Glutamatergic neuron (in vitro differentiated cells): ENCODE data around the gene RAP1A. TPM values are rescaled to one million over a fixed set of nuclear protein-coding genes. Genes with fewer than 3 reads are reported as not detected.

Source experiments
- DNase-seq: peaks from one replicate; pipeline ENCODE4 v3.0.0; 2022
- H3K27ac Mint-ChIP-seq: one replicate; pipeline ENCODE4 v1.8.0; 2020; ENCODE audit warnings: mild to moderate bottlenecking, mixed read lengths, inconsistent platforms; ENCODE audit not compliant: unreplicated experiment
- H3K27me3 Mint-ChIP-seq: one replicate; pipeline ENCODE4 v1.8.0; 2020; ENCODE audit warnings: mild to moderate bottlenecking, moderate library complexity, mixed read lengths, inconsistent platforms; ENCODE audit not compliant: unreplicated experiment
- H3K36me3 Mint-ChIP-seq: one replicate; pipeline ENCODE4 v1.8.0; 2020; ENCODE audit warnings: mild to moderate bottlenecking, mixed read lengths, inconsistent platforms; ENCODE audit not compliant: unreplicated experiment
- H3K4me1 Mint-ChIP-seq: one replicate; pipeline ENCODE4 v1.8.0; 2020; ENCODE audit warnings: mild to moderate bottlenecking, low read depth, mixed read lengths, inconsistent platforms; ENCODE audit not compliant: unreplicated experiment
- H3K4me3 Mint-ChIP-seq: one replicate; pipeline ENCODE4 v1.8.0; 2020; ENCODE audit warnings: mild to moderate bottlenecking, mixed read lengths, inconsistent platforms; ENCODE audit not compliant: unreplicated experiment
- H3K9me3 Mint-ChIP-seq: one replicate; pipeline ENCODE4 v1.8.0; 2020; ENCODE audit warnings: mild to moderate bottlenecking, moderate library complexity, mixed read lengths, inconsistent platforms; ENCODE audit not compliant: unreplicated experiment
- total RNA-seq: library from RNA; stranded (reverse); fragmentation: NEBNext Ultra II Directional; extraction: Animal tissue kit (Norgen Biotek cat#: 25700); gene quantifications from one replicate; pipeline ENCODE4 v1.2.1, GENCODE V29; 2021; ENCODE audit not compliant: unreplicated experiment
- TF ChIP-seq, protein P1 (sequence below): fragments of 200-600 bp; sonication (generic); IDR thresholded peaks from one replicate; pipeline ENCODE4 v1.5.0; 2021; ENCODE audit not compliant: partially characterized antibody, unreplicated experiment

Gene RAP1A
- total RNA-seq, 1 donor from 2014 or later: 17.9 TPM

DNA sequence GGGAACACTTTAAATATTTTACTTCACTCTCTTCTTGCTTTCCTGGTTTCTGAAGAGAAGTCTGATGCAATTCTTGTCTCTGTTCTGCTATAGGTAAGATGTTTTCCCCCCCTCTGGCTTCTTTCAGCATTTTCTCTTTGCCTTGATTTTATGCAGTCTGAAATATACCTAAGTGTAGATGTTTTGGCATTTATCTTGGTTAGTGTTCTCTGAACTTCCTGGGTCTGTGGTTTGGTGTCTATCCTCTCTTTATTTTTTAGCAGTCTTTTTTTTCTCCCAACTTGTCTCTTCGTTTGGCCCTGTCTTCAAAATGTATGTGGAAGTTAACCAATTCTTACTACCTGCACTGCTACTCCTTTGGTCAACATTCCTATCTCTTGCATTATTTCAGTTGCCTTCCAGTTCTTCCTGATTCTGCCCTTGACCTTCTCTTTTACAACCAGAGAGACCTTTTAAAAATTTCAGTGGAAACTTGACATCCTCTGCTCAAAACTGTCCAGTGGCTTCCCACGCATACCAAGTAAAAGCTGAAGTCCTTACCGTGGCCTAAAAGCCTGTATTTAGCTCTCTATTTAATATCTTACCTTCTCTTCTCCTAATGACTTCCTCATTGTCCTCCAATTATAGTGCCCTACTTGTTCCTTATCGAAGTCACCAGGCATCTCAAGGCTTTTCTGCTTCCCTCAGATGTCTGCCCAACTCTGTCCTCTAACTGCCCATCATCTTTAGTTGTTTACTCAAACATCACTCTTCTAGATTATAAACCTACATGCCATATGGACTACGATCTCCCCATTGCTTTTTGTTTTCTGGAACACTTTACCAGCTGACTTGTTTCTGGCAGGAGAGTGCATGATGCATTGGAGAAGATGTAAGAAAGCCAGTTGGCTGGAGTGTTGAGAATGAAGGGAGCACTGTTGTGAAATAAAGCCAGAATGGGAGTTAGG lies 40.9 kb downstream of the RAP1A start:
- no peak overlapping the region for H3K4me3 Mint-ChIP-seq
- peaks cover 2% of the 10 kb centered on the region for H3K27me3 Mint-ChIP-seq
- TF ChIP-seq, protein P1, sequence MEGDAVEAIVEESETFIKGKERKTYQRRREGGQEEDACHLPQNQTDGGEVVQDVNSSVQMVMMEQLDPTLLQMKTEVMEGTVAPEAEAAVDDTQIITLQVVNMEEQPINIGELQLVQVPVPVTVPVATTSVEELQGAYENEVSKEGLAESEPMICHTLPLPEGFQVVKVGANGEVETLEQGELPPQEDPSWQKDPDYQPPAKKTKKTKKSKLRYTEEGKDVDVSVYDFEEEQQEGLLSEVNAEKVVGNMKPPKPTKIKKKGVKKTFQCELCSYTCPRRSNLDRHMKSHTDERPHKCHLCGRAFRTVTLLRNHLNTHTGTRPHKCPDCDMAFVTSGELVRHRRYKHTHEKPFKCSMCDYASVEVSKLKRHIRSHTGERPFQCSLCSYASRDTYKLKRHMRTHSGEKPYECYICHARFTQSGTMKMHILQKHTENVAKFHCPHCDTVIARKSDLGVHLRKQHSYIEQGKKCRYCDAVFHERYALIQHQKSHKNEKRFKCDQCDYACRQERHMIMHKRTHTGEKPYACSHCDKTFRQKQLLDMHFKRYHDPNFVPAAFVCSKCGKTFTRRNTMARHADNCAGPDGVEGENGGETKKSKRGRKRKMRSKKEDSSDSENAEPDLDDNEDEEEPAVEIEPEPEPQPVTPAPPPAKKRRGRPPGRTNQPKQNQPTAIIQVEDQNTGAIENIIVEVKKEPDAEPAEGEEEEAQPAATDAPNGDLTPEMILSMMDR: no peak
- H3K36me3 Mint-ChIP-seq: no peaks in the 10 kb centered on the region
- no peak overlapping the region for H3K27ac Mint-ChIP-seq
- peaks cover 1% of the 10 kb centered on the region for H3K9me3 Mint-ChIP-seq
- H3K4me1 Mint-ChIP-seq: peaks cover 7% of the 10 kb centered on the region
- DNase-seq: no peak

DNA sequence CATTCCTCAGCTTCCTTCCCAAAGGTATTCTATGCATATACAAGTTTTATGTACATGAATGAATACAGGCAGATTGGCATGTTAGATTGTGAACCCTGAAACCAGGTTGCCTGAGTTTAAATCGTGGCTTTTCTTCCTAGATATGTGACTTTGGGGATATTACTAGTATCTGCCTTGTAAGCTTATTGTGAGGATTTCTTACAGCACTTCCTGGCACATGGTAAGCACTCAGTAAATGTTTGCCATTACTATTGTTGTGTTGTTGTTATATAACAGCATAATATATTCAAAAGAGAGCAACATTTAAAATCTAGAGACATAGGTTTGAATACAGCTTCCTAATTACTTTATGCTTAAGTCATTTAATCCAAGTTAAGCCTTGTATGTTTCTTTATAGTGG lies 45.1 kb downstream of the RAP1A start:
- no peaks in the 10 kb centered on the region for H3K9me3 Mint-ChIP-seq
- H3K4me1 Mint-ChIP-seq: peaks cover 4% of the 10 kb centered on the region
- no peaks in the 10 kb centered on the region for H3K36me3 Mint-ChIP-seq
- H3K4me3 Mint-ChIP-seq: no peak overlapping the region
- TF ChIP-seq, protein P1: no peak
- H3K27ac Mint-ChIP-seq: no peak overlapping the region
- H3K27me3 Mint-ChIP-seq: peaks cover 5% of the 10 kb centered on the region
- DNase-seq: no peak

DNA sequence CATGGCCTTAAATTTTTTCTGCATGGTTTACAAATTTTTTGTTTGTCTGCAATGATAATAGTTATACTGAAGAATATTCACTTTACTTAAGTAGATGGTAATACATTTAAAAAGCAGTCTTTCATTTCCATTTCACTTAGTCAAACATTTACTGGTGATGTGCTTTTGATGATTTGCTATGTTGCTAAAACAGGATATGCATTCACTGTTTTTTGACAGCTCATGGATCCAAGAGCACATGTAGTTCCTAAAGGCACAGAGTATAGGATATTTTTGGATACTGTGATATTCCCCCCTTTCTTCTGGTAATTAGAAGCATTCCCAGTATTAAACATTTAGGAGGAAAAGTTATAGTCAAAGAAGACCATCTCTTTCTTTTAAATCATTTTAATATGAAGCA lies 45.9 kb downstream of the RAP1A start:
- Mint-ChIP-seq H3K4me3 (no peak overlapping the region), H3K9me3 (no peaks in the 10 kb centered on the region), H3K36me3 (no peaks in the 10 kb centered on the region), H3K27me3 (peaks cover 5% of the 10 kb centered on the region), H3K4me1 (peaks cover 4% of the 10 kb centered on the region), H3K27ac (no peak overlapping the region)
- no peak for DNase-seq
- TF ChIP-seq, protein P1: no peak

DNA sequence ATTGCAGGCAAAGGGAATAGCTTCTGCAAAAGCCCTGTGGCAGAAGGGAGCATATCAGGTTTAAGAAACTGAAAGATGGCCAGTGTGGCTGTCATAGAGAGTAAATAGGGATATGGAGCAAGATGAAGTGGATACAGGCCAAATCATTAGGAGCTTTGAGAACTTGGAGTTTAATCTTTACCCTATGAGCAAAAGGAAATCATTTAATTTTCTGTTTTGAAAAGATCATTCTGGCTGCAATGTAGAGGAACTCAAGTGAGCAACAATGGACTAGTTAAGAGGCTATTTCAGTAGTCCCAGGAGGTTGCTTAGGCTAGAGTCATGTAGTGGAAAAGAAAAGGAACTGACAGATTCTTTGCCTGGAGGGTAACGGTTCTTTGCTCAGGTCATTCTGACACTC lies 47.2 kb downstream of the RAP1A start:
- no peak overlapping the region for H3K27ac Mint-ChIP-seq
- no peaks in the 10 kb centered on the region for H3K36me3 Mint-ChIP-seq
- H3K27me3 Mint-ChIP-seq: peaks cover 5% of the 10 kb centered on the region
- no peak overlapping the region for H3K4me3 Mint-ChIP-seq
- no peaks in the 10 kb centered on the region for H3K9me3 Mint-ChIP-seq
- no peak for DNase-seq
- TF ChIP-seq, protein P1: no peak
- peaks cover 4% of the 10 kb centered on the region for H3K4me1 Mint-ChIP-seq

DNA sequence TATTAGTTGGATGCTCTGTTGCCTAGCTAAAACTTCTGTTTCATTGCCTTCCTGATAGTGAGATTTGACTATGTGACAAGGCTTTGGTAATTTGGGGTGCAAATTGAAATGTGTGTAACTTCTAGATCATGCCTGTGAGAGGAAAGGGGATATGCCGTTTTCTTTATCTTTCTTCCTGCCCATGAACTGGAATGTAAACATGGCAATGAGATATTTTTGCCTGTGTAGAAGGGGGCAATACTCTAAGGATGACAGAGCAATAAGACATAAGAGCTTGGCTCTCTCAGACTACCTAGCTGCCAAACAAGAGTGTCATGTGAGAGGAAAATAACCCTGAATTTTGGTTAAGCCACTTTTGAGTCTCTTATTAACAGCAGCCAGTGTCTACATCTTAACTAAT lies 49.7 kb downstream of the RAP1A start:
- Mint-ChIP-seq H3K4me1 (peaks cover 7% of the 10 kb centered on the region), H3K27me3 (peaks cover 2% of the 10 kb centered on the region), H3K27ac (no peak overlapping the region), H3K9me3 (no peaks in the 10 kb centered on the region), H3K36me3 (no peaks in the 10 kb centered on the region), H3K4me3 (no peak overlapping the region)
- DNase-seq: no peak
- TF ChIP-seq, protein P1: no peak
